H7 (cell line): Measurements from ENCODE around the gene NRIP1. TPM values are rescaled to one million over a fixed set of nuclear protein-coding genes. Genes with fewer than 3 reads are reported as not detected.
A peak's percentile ranks its signal among the peaks of the same experiment; 100 is the strongest.

ENCODE experiments used
- DNase-seq: peaks from one replicate; pipeline ENCODE4 v3.0.0; 2012
- H3K27me3 ChIP-seq: 2 replicates; pipeline ENCODE4 v1.6.0; 2011; ENCODE audit warnings: mild to moderate bottlenecking, low read length; ENCODE audit not compliant: control insufficient read depth, insufficient read depth
- H3K36me3 ChIP-seq: replicated peaks from 2 replicates; pipeline ENCODE4 v1.5.1; 2011; ENCODE audit warnings: low read length; ENCODE audit not compliant: control insufficient read depth, insufficient read depth
- H3K4me3 ChIP-seq: 2 replicates; pipeline ENCODE4 v1.5.1; 2011; ENCODE audit warnings: low read depth, mild to moderate bottlenecking, control low read depth, low read length, moderate library complexity; ENCODE audit not compliant: insufficient read depth
- total RNA-seq: library from RNA; depleted of rRNA; stranded (reverse); fragments of >200 nt; shearing (Covaris generic); gene quantifications from 2 replicates; pipeline ENCODE4 v1.2.3, GENCODE V29; 2014

The NRIP1 gene
- total RNA-seq, 1 experiment from 2014 or later = 17.5 TPM

DNA sequence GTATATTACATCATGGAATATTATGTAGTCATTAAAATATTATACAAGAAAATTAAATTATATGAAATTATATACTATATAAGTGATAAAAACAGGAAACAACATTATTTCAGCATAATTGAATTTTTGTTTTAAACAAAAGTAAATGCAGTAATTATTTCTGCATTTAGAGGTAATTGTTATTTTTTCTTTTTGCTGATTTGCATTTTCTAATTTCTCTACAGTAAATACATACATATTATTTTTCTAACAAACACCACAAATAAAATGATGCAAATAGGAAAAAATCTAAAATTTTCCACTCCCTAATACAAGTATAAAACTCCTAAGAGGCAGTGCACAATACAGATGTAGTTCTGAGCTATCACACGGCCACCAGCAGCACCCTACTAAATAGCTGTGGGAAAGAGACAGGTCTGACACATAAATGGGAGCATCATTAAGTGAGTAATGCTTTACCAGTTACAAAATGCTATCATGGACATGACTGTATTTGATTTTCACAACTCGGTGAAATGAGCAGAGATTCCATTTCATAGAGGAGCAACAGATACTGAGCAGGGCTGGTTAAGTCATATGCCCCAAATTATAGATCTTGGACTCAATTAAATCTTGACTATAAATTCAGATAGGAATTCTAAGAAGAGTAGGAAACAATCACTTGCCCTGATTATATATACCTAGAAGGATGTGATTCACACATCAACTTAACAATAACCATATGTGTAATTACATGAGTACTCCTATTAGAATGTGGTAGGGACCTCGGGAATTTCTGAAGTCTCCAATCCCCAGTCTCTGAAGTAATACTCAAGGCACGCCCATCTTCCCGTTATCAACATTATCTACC lies 49.0 kb downstream of the NRIP1 start:
- H3K27me3 ChIP-seq = no peaks in the 10 kb centered on the region
- H3K36me3 ChIP-seq = no peaks in the 10 kb centered on the region
- no peak for DNase-seq
- H3K4me3 ChIP-seq = no peak overlapping the region

DNA sequence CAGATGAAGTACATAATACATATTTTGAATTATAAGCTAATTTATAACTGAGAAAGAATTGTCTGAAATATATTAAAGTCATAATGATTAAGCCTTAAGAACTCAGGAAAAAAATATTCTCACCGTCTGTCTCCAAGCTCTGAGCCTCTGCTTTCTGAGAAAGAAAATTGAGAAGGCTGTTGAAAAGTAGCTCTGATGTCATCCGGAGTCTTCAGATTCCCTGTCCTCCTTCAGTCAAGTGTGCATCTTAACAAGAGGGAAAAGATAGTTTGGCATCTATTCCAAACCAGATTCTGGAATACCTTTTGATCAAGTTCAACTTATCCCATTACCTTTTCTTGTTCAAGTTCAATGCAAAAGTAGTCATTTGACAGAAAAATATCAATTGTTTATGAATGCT lies 50.6 kb downstream of the NRIP1 start:
- Histone ChIP-seq H3K27me3 (no peaks in the 10 kb centered on the region), H3K36me3 (no peaks in the 10 kb centered on the region), H3K4me3 (no peak overlapping the region)
- no peak for DNase-seq

DNA sequence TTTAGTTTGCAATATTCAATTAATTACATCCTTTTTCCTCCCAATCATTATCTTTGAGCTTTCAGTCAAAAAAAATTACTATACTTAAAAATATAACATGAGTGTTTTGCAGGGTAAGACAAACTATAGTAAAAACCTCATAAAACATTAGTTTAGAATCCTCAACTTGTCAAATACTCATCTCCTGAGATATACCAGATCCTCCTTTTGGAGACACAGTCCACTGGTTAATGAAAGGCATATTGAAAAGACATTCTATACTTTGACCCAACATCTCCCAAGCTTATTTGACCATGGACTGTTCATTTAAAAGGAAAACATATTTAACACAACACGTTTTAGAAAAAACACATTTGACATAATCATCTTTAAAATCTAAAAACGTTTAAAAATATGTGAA lies 52.8 kb downstream of the NRIP1 start:
- DNase-seq = no peak
- no peak overlapping the region for H3K4me3 ChIP-seq
- H3K36me3 ChIP-seq = no peaks in the 10 kb centered on the region
- no peaks in the 10 kb centered on the region for H3K27me3 ChIP-seq

DNA sequence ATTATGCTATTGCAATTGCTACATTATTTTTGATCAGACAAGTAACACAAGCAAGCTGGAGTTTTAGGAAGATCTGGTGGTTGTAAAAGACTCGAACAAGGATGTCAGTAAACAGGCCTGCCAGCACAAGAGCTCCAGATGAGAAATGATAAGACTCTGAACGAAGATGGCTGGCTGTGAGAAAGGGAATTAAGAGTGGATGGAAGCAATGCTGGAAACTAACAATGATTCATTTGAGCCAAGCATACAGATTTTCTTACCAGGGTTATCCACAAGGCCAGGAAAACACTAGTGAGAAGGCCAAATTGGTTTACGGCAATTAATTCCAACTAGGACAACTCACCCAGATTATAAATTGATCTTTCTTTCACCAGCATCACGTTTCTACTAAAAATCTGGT lies 54.2 kb downstream of the NRIP1 start:
- Histone ChIP-seq H3K36me3 (no peaks in the 10 kb centered on the region), H3K4me3 (no peak overlapping the region), H3K27me3 (no peaks in the 10 kb centered on the region)
- DNase-seq = no peak

DNA sequence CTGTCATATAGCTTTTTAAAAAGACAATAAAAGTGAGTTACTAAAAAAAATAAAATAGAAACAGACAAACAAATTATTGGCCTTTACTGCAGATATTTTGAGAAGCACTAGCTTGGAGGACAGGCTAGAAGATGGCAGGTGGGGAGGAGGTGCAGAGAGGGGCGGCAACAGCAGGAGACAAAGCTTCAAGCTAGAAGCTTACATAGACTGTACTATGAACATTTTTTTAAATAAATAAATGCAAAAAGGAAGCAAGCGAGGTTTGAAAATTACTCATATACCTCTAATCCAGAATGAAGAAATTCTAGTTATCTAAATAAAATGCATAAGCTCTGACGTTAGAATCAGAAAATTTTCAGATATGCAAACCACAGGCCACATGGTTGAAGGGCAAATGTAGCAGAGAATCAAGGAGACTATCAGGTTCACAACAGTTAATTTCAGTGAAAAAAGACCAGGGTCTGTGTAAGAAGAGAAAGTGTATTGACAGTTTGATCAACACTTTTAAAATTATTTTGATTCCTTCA lies 54.9 kb downstream of the NRIP1 start:
- no peak for DNase-seq
- no peaks in the 10 kb centered on the region for H3K27me3 ChIP-seq
- no peak overlapping the region for H3K4me3 ChIP-seq
- no peaks in the 10 kb centered on the region for H3K36me3 ChIP-seq

DNA sequence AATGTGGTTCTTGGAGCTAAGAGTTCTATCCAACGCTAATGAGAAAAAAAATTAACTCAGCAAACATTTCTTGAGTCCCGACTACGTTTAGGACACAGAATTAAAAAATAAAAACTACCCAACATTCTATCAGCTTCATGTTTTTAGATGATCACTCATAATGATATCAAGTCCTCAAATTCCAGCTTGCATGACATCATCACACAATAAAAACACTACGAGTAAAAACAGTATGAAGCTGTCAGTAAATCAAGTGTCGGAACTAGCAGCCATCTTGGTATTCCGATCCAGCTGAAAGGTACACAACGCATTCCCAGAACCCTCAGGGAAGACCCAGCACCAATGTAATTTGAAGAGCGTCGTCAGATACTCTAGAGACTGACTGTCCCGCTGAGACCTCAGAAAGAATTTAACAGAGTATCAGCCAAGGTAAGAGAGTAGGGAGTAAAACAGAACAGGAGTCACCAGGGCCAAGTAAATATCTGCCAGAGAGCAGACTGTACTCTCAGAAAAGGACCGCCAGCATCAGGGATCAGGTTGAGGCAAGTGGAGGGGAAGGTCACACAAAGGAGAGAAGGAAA lies 57.0 kb downstream of the NRIP1 start:
- no peaks in the 10 kb centered on the region for H3K27me3 ChIP-seq

DNA sequence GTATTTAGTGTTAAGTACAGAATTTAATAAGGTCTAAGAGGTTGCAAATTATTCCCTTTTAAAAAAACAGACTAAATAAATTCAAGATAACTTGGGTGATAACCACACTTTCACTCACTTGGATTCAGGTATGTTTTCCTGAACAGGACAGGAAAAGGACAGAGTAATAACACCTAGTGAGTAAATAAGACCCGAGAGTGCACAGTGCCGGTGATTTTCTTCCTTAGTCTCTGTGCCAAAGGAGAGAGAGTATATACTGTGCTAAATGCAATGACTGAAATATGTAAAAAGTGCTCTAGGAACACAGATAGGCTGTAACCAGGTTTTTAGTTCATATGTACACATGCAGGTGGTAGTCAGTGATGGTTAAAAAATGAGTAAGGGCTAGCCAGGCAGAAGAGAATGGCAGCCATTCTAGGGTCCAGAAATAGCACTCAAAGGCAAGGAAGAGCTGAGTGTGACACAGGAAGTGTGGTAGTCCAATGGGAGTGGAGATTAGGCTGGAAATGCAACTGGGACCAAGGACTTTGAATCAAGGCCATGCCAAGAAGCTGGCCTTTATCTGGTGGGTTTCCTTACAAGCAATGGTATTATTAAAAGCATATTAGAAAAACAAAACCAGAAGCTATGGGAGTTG lies 58.1 kb downstream of the NRIP1 start:
- no peak for DNase-seq
- Histone ChIP-seq H3K27me3 (no peaks in the 10 kb centered on the region), H3K4me3 (no peak overlapping the region), H3K36me3 (no peaks in the 10 kb centered on the region)

More for the DNA sequence above, 57.0 kb downstream of the NRIP1 start:
- no peak for DNase-seq
- no peak overlapping the region for H3K4me3 ChIP-seq
- H3K36me3 ChIP-seq = no peaks in the 10 kb centered on the region

DNA sequence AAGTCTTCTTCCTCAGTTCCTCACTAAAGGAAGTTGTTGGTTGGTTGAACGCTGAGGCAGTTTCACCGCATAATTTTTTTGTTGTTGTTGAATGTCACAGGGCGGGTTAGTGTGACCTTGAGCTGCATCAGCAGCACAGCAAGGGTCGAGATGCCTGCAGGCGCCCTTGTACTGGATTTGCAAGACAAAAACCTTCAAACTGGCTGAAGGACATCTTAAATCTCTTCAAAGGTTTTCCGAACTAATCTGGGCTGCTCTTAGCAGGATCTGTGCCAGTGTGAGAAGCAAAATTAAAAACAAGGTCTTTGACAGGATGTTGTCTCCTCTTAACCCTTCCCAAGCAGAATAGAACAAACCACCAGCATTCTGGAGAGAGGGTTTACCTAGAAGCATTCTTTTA lies 59.4 kb downstream of the NRIP1 start:
- Histone ChIP-seq H3K36me3 (no peaks in the 10 kb centered on the region), H3K27me3 (no peaks in the 10 kb centered on the region), H3K4me3 (no peak overlapping the region)
- peak; percentile 32 for DNase-seq

DNA sequence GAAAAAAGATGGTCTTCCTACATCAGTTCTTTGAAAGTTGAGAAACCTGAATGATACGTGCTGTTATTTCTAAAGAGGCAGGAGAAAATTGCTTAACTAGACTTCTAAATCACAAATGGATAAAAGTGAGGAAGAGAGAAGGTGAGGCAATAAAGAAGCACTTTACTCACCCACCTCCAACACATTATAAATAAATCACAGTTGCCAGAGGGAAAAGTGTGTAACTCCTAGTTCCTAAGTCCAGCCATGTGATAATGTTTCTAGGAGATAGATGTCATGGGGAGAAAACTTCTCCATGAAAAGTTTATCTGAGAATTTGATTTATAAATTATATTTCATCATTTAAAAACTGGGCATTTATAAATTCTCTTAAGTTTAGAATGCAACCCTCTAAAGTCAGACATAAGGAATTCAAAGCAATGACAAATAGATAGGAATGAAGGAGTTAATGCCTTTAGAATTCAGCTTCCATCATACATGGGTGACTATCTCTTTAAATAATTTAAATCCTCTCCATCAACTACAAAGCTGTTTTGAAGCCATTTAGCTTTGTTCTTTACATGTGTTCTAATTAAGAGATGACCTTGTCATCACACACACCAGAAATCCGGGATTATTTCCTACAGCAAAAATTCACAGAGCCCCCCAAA lies 60.0 kb downstream of the NRIP1 start:
- H3K27me3 ChIP-seq = no peaks in the 10 kb centered on the region

DNA sequence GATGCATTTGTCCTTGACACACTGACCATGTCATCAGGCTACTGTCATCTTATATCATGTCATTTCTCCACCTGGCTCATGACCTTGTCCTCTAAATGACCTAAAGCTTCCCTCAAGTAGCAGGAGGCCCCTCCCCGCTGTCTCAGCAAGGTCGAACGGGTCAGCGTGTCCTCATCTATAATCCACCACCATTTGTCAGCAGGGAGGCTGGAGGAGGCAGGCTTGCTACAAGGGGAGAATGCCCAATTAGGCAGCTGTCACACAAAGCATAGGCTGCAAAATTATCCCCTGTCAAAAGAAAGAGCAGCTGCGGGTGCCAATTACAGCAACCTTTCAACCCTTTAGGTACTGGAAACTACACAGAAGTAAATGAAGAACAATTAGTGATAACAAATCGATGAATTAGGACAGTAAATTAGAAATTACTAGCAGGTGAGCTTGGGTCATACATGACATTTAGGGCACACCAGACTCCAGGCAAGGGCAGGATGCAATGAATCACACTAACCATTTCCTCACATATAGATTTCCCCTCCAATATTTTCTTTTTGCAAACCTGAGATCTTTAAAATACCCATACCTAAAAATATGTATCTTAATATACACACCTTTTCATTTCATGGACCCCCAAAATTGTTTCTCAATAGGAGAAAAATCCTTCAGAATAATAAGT lies 61.2 kb downstream of the NRIP1 start:
- Histone ChIP-seq H3K36me3 (no peaks in the 10 kb centered on the region), H3K27me3 (no peaks in the 10 kb centered on the region), H3K4me3 (no peak overlapping the region)
- peak; percentile 13 for DNase-seq

More for the DNA sequence above, 60.0 kb downstream of the NRIP1 start:
- Histone ChIP-seq H3K4me3 (no peak overlapping the region), H3K36me3 (no peaks in the 10 kb centered on the region)
- DNase-seq = no peak

DNA sequence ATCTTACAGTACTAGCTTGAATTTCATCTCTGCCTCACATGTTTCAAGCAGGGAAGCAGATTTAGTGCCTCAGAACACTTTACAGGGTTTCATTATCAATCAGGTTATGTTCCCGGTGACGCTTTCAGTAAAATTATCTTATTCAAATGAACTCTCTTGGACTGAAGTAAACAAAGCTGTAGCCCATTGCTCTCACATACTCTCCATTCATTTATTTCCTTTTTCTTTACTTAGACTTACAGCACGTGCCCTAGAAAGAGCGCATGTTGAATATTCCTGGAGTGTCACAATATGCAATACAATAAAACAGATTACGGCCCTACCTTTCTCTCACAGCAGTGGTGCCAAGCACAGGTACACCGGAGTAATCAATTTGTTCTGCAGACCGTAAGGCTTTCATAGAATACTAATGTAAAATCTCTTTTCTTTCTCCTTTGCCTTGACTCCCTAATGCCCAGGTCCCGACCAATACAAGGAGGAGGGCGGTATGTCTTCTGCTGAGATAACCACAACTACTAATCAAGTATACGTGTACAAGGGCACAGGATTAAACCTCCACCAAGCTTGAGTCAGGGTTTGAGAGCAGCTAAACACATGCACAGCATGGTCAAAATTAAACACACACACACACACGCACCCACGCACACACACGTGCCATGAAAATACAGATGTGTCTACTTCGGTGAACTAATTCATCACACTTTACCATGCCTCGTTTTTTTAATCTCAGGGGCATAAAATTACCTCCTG lies 62.8 kb downstream of the NRIP1 start:
- Histone ChIP-seq H3K4me3 (no peak overlapping the region), H3K36me3 (no peaks in the 10 kb centered on the region), H3K27me3 (no peaks in the 10 kb centered on the region)
- no peak for DNase-seq

DNA sequence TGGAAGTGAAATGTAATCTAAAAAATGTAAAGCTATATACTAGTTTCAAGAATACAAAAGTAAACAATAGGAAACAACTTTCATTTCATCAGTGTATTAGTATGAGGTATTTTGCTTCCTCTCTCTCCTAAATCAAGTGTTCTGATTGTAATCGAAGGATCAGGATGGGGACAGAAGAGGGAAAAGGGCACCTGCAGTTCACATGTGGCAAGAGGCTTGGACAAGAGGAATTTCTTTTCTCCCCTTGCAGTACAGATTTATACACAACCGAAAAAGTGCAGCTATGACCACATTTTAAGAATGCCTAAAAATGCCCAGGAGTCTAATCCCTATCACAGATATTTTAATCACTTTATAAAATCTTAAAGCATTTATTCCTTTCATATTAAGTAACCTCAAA lies 63.7 kb downstream of the NRIP1 start:
- no peak for DNase-seq
- Histone ChIP-seq H3K36me3 (no peaks in the 10 kb centered on the region), H3K4me3 (no peak overlapping the region), H3K27me3 (no peaks in the 10 kb centered on the region)

DNA sequence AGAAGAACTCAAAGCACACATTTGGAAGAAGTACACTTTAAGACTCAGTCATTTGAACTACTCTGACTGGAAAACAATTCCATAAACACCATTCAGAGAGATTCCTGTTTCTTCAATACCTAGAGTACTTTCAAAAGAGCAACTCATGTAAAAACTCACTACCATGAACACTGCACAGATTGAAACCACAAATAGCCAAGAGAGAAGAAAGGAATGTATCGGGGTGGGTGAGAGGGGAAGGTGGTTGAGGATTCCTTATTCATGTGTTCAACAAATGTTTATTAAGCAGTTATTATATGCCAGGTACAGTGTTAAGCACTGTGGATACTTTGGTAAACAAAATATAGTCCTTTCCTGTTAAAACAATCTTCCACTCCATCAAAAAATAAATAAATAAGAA lies 64.7 kb downstream of the NRIP1 start:
- Histone ChIP-seq H3K27me3 (no peaks in the 10 kb centered on the region), H3K36me3 (no peaks in the 10 kb centered on the region), H3K4me3 (no peak overlapping the region)
- no peak for DNase-seq

DNA sequence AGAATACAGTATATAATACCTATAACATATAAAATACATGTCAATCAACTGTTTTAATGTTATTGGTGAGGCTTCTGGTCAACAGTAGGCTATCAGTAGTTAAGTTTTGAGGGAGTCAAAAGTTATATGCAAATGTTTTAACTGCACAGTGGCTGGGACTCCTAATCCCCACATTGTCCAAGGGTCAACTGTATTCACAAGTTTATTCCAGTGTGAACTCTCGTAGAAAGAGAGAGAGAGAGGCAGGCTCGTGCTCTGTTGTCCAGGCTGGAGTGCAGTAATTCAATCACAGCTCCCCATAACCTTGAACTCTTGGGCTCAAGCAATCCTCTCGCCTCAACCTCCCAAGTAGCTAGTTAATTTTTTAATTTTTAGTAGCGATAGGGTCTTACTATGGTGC lies 66.0 kb downstream of the NRIP1 start:
- DNase-seq = no peak
- Histone ChIP-seq H3K27me3 (no peaks in the 10 kb centered on the region), H3K4me3 (no peak overlapping the region), H3K36me3 (no peaks in the 10 kb centered on the region)
